PC-9 (cell line): ENCODE data around the gene CDH13. TPM values are rescaled to one million over a fixed set of nuclear protein-coding genes. Genes with fewer than 3 reads are reported as not detected.

Source experiments
- BruUV-seq: library from RNA; stranded (reverse); fragments of 400-500 nt; replicated peaks from 2 replicates; lab custom pipeline; 2021; lab: Mats Ljungman, UMichigan
- CTCF ChIA-PET: fragments of 300-600 bp; sonication (Branson Sonifier 250); formaldehyde crosslinking; loops from one replicate; lab custom pipeline; 2022; ENCODE audit warnings: antibody characterized with exemption; lab: Charles Lee
- POLR2A ChIA-PET: fragments of 300-600 bp; sonication (Branson Sonifier 250); formaldehyde crosslinking; loops from one replicate; lab custom pipeline; 2022; ENCODE audit warnings: antibody characterized with exemption; ENCODE audit not compliant: unreplicated experiment; lab: Charles Lee
- DNase-seq, 2 experiments: peaks; one replicate each; pipeline versions ENCODE4 v3.0.0 to v3.0.0-alpha.2; 2015 to 2022; ENCODE audit warnings: mixed read lengths in 1 of 2
- H2AFZ ChIP-seq: fragments of 200-600 bp; sonication (generic); 2 replicates; pipeline ENCODE4 v1.8.1; 2017; ENCODE audit warnings: antibody characterized with exemption
- H3F3A ChIP-seq: fragments of 200-600 bp; sonication (generic); 2 replicates; pipeline ENCODE4 v1.8.1; 2017; ENCODE audit warnings: antibody characterized with exemption, mild to moderate bottlenecking, low read depth; ENCODE audit not compliant: insufficient read depth
- H3K27ac ChIP-seq: fragments of 200-600 bp; sonication (generic); 2 replicates; pipeline ENCODE4 v1.6.1; 2016; ENCODE audit warnings: mixed run types
- H3K27me3 ChIP-seq: fragments of 200-600 bp; sonication (generic); 2 replicates; pipeline ENCODE4 v1.6.1; 2016; ENCODE audit warnings: low read depth, mixed run types; ENCODE audit not compliant: insufficient read depth
- H3K36me3 ChIP-seq: fragments of 200-600 bp; sonication (generic); 2 replicates; pipeline ENCODE4 v1.6.1; 2016; ENCODE audit warnings: low read depth, mixed run types
- H3K4me1 ChIP-seq: fragments of 200-600 bp; sonication (generic); replicated peaks from 2 replicates; pipeline ENCODE4 v1.6.1; 2016; ENCODE audit warnings: mixed run types; ENCODE audit not compliant: insufficient read depth
- H3K4me2 ChIP-seq: fragments of 200-600 bp; sonication (generic); 2 replicates; pipeline ENCODE4 v1.6.1; 2017; ENCODE audit warnings: mixed run types
- H3K4me3 ChIP-seq: fragments of 200-600 bp; sonication (generic); 2 replicates; pipeline ENCODE4 v1.6.1; 2016; ENCODE audit warnings: mixed run types
- H3K79me2 ChIP-seq: fragments of 200-600 bp; sonication (generic); 2 replicates; pipeline ENCODE4 v1.6.1; 2017; ENCODE audit warnings: low read depth, mixed run types
- H3K9me2 ChIP-seq: fragments of 200-600 bp; sonication (generic); 2 replicates; pipeline ENCODE4 v1.8.1; 2017; ENCODE audit warnings: mild to moderate bottlenecking; ENCODE audit not compliant: insufficient read depth
- H3K9me3 ChIP-seq: fragments of 200-600 bp; sonication (generic); 2 replicates; pipeline ENCODE4 v1.8.1; 2016; ENCODE audit warnings: low read depth; ENCODE audit not compliant: insufficient read depth
- H4K20me1 ChIP-seq: fragments of 200-600 bp; sonication (generic); 2 replicates; pipeline ENCODE4 v1.8.1; 2017; ENCODE audit not compliant: insufficient read depth
- EZH2 ChIP-seq: fragments of 200-600 bp; sonication (generic); IDR thresholded peaks from 2 replicates; pipeline ENCODE4 v1.8.0; 2017; ENCODE audit warnings: antibody characterized with exemption, low read depth
- intact Hi-C: fragments of 100-400 bp; cut with micrococcal nuclease; formaldehyde crosslinking; loops from one replicate; pipeline ENCODE4 v1.10.0; 2022; ENCODE audit not compliant: unreplicated experiment
- total RNA-seq: library from RNA; stranded (reverse); gene quantifications from 2 replicates; pipeline ENCODE4 v1.2.3, GENCODE V29; 2021
- TF ChIP-seq, protein P1 (sequence below): fragments of 200-600 bp; sonication (generic); conservative IDR thresholded peaks from 2 replicates; pipeline ENCODE4 v1.6.1; 2017; ENCODE audit warnings: mixed run types, antibody characterized with exemption, mild to moderate bottlenecking, moderate library complexity

Gene CDH13
- total RNA-seq, 1 experiment from 2014 or later: 0.24 TPM

DNA sequence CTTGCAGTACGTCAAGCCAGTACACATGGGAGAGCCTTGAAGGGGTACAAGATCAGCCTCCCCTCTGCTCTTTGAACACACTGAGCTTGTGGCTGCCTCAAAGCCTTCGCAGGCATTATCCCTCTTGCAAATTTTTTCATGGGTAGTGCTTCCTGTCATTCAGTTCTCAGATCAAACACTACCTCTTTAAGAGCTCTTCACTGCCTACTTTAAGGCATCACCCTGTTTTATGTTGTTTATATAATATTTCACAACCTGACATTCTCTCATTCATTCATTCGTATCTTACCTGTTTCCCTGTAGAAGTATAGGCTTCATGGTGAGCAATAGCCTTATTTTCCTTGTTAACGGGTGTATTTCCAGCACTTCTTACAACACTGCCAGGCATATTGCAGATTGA is 269.1 kb downstream of the CDH13 start:
- H2AFZ ChIP-seq: no peak overlapping the region
- no peak for TF ChIP-seq EZH2
- TF ChIP-seq, protein P1, sequence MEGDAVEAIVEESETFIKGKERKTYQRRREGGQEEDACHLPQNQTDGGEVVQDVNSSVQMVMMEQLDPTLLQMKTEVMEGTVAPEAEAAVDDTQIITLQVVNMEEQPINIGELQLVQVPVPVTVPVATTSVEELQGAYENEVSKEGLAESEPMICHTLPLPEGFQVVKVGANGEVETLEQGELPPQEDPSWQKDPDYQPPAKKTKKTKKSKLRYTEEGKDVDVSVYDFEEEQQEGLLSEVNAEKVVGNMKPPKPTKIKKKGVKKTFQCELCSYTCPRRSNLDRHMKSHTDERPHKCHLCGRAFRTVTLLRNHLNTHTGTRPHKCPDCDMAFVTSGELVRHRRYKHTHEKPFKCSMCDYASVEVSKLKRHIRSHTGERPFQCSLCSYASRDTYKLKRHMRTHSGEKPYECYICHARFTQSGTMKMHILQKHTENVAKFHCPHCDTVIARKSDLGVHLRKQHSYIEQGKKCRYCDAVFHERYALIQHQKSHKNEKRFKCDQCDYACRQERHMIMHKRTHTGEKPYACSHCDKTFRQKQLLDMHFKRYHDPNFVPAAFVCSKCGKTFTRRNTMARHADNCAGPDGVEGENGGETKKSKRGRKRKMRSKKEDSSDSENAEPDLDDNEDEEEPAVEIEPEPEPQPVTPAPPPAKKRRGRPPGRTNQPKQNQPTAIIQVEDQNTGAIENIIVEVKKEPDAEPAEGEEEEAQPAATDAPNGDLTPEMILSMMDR: no peak
- H3K79me2 ChIP-seq: no peaks in the 10 kb centered on the region
- ChIA-PET POLR2A (no interaction called here), CTCF (no interaction called here)
- H3K27me3 ChIP-seq: peaks cover 11% of the 10 kb centered on the region; the same call in 1 of the 2 replicates
- H3K9me2 ChIP-seq: no peaks in the 10 kb centered on the region
- H4K20me1 ChIP-seq: no peaks in the 10 kb centered on the region
- no peaks in the 10 kb centered on the region for H3K36me3 ChIP-seq
- DNase-seq: no peak
- H3K4me2 ChIP-seq: no peak overlapping the region
- no peak overlapping the region for H3K4me3 ChIP-seq
- BruUV-seq: no TSS peak
- intact Hi-C loops: no loop called here
- no peaks in the 10 kb centered on the region for H3K4me1 ChIP-seq
- no peaks in the 10 kb centered on the region for H3F3A ChIP-seq
- H3K9me3 ChIP-seq: no peaks in the 10 kb centered on the region
- H3K27ac ChIP-seq: no peak overlapping the region

GRCh38 chr16:82899006-82899405 is 272.2 kb downstream of the CDH13 start:
- no peaks in the 10 kb centered on the region for H3K4me1 ChIP-seq
- H3F3A ChIP-seq: no peaks in the 10 kb centered on the region
- no peak overlapping the region for H2AFZ ChIP-seq
- no peaks in the 10 kb centered on the region for H4K20me1 ChIP-seq
- TF ChIP-seq EZH2: no peak
- TF ChIP-seq, protein P1: no peak
- H3K36me3 ChIP-seq: no peaks in the 10 kb centered on the region
- no peaks in the 10 kb centered on the region for H3K79me2 ChIP-seq
- peaks cover 11% of the 10 kb centered on the region; the same call in 1 of the 2 replicates for H3K27me3 ChIP-seq
- ChIA-PET CTCF (no interaction called here), POLR2A (no interaction called here)
- no peaks in the 10 kb centered on the region for H3K9me3 ChIP-seq
- intact Hi-C loops: no loop called here
- no peak overlapping the region for H3K4me2 ChIP-seq
- no TSS peak for BruUV-seq
- H3K4me3 ChIP-seq: no peak overlapping the region
- no peak for DNase-seq
- H3K27ac ChIP-seq: no peak overlapping the region
- no peaks in the 10 kb centered on the region for H3K9me2 ChIP-seq

DNA sequence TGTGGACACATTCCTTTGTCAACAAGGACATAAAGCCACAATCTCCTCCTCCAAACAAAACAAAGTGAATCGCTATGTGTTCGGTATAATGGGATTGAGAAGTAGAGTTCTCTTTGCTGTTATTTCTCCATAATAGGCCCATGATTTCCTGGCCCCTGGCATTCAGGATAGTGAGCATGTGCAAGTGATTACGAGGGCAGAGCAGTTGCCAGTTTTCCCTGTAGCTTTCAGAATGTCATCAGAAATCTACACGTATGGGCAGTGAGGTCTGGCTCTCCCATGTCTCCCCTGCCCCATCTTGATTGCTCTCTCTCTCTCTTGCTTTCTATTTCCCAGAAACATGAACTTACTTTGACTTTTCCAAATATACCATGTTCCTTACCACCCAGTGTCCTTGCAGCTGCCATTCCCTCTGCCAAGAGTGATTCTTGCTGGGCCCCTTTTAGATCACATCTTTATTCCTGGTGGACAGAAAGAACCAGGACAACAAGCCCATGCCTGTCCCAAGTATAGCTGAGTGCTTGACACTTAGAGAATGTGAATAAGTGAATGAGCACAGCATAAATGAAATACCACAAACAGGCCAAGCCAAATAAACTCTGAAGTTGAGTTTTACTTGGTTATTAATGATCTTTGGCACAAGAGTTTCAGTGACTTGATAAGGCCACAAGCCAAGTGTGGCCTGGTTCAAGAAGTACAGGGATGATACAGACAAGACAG is 273.1 kb downstream of the CDH13 start:
- Histone ChIP-seq H3K27ac (no peak overlapping the region), H3K4me1 (no peaks in the 10 kb centered on the region), H3K9me3 (no peaks in the 10 kb centered on the region), H3K4me2 (no peak overlapping the region), H3K36me3 (no peaks in the 10 kb centered on the region), H2AFZ (no peak overlapping the region), H3K4me3 (no peak overlapping the region), H3K9me2 (no peaks in the 10 kb centered on the region), H3K27me3 (peaks cover 18% of the 10 kb centered on the region; the same call in 1 of the 2 replicates), H3F3A (no peaks in the 10 kb centered on the region), H3K79me2 (no peaks in the 10 kb centered on the region), H4K20me1 (no peaks in the 10 kb centered on the region)
- ChIA-PET POLR2A (no interaction called here), CTCF (no interaction called here)
- TF ChIP-seq EZH2: no peak
- TF ChIP-seq, protein P1: no peak
- DNase-seq: no peak
- intact Hi-C loops: no loop called here
- no TSS peak for BruUV-seq
